HCT116 (cell line): ENCODE measurements around the gene TMEM254.

Source experiments
- CEBPB ChIP-seq: IDR thresholded peaks from 2 replicates; pipeline ENCODE4 v1.6.1; 2012; ENCODE audit warnings: low read depth
- CTCF ChIP-seq, 3 experiments: fragments of 200-600 bp in 1 of 3; sonication (generic) in 1 of 3; IDR thresholded peaks in 2 of 3; conservative IDR thresholded peaks in 1 of 3; 2 replicates each; pipeline ENCODE4 v1.5.1; 2012 to 2017; ENCODE audit warnings: low read depth in 2 of 3, low read length in 2 of 3, antibody characterized with exemption in 1 of 3, borderline replicate concordance in 1 of 3, control low read depth in 1 of 3, mild to moderate bottlenecking in 1 of 3, mixed read lengths in 1 of 3, mixed run types in 1 of 3, moderate library complexity in 1 of 3; ENCODE audit not compliant: insufficient read depth in 1 of 3
- EZH2 ChIP-seq: fragments of 200-600 bp; sonication (generic); IDR thresholded peaks from 2 replicates; pipeline ENCODE4 v1.6.1; 2017; ENCODE audit warnings: antibody characterized with exemption, mixed run types
- FOSL1 ChIP-seq: IDR thresholded peaks from 2 replicates; pipeline ENCODE4 v1.6.1; 2012; ENCODE audit warnings: low read depth
- POLR2A ChIP-seq: IDR thresholded peaks from 2 replicates; pipeline ENCODE4 v1.7.0; 2011; ENCODE audit warnings: borderline replicate concordance; ENCODE audit not compliant: insufficient read depth, insufficient read length; ENCODE audit errors: extremely low read depth
- POLR2AphosphoS5 ChIP-seq: IDR thresholded peaks from 2 replicates; pipeline ENCODE4 v1.6.1; 2011; ENCODE audit warnings: mild to moderate bottlenecking, low read depth, low read length, moderate library complexity
- SP1 ChIP-seq: IDR thresholded peaks from 2 replicates; pipeline ENCODE4 v1.6.1; 2012; ENCODE audit warnings: low read depth
- ZFX ChIP-seq: fragments of 450-650 bp; IDR thresholded peaks from 2 replicates; pipeline ENCODE4 v1.6.1; 2017
- TF ChIP-seq, protein P1 (sequence below): IDR thresholded peaks from 2 replicates; pipeline ENCODE4 v1.6.1; 2012

DNA sequence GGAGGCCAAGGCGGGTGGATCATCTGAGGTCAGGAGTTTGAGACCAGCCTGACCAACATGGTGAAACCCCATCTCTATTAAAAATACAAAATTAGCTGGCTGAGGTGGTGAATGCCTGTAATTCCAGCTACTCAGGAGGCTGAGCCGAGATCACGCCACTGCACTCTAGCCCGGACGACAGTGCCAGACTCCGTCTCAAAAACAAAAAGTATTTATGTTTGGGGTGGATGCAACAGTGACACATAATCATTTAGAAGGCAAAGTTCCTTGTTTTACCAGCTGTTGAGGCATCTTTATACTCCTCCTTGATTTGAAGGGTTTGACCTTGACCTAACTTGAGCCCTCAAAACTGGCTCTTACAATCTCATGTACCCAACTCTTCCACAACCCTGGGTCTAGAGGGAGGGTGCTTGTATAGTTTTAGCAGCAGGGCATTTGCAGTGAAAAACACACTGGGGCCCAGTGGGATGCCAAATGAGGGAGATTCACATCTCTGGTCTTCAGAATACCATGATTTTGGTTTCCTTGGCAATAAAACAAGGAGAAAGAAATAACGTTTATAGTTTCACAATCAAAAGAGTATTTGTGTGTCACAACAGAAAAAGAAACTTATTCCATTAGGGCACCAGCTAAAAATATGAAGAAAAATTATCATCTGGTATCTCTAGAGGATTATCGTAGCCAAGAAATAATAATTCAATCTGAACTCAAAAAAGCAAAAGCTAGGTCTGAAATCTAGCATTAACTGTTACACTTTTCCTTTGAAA, 14.2 kb upstream of the TMEM254 start:
- no peak for TF ChIP-seq EZH2
- TF ChIP-seq, protein P1, sequence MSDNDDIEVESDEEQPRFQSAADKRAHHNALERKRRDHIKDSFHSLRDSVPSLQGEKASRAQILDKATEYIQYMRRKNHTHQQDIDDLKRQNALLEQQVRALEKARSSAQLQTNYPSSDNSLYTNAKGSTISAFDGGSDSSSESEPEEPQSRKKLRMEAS, result no peak
- no peak for TF ChIP-seq CTCF (IDR thresholded peaks at IDR 0.05 in 2 of 3, conservative IDR thresholded peaks at IDR 0.05 in 1 of 3; ENCODE audit: borderline replicate concordance in 1 of 3, insufficient read depth in 1 of 3, low read depth in 2 of 3, low read length in 2 of 3)
- no peak for TF ChIP-seq SP1
- TF ChIP-seq FOSL1, result no peak
- no peak for TF ChIP-seq POLR2AphosphoS5
- no peak for TF ChIP-seq ZFX
- no peak for TF ChIP-seq POLR2A
- no peak for TF ChIP-seq CEBPB
